ENCODE data around the gene ZSCAN22. TPM values are rescaled to one million over a fixed set of nuclear protein-coding genes. Genes with fewer than 3 reads are reported as not detected.

ZSCAN22 gene
- total and polyA plus RNA-seq, 2 of the 13 experiments (the other 11 are each of a cell fraction or from before 2014, with no cell fraction given): 2.5 to 3.5 TPM

DNA sequence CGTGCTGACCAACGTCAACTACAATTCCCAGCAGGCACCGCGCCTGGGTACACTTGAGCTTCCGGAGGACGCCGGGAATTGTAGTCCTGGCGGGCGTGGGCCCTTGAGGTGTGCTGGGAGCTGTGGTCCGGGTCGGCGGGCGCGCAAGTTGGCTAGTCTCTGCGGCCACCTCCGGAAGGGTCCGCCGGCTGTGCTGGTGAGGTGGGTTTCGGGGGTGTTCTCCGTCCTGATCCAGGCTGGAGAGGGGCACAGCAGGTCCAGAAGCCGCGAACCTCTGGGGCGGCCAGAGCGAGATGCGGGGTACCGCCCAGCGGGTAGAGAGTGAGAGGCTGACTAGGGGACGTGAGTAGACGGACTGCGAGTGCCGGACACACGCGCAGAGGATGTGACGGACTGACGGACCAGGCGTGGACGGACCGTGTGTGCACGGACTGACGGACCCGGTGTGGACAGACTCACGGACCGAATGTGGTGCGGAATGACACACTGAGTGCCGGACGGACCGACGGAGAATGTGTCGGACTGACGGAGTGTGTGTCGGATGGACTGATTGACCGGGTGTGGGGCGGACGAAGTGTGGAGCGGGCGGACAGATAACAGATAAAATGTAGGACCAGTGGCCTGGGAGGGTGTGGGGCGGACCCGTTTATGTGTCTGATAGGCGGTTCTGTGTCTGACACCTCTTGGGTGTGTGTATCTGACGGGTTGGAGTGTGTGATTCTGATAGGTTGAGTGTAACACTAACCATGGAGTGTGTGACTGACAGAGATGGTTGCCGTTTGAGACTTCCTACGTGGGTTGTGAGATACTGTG is at the start of gene ZSCAN22 (continued):
- TF ChIP-seq AFF4 (CRISPR knock-in tag; IDR thresholded peaks at IDR 0.05): no peak
- TF ChIP-seq KAT2B (IDR thresholded peaks at IDR 0.05; ENCODE audit: borderline replicate concordance, low read depth, low read length): no peak
- peak; percentile 28; the same call in 1 of the 2 replicates for TF ChIP-seq ZNF329 (CRISPR knock-in tag; IDR thresholded peaks at IDR 0.05; ENCODE audit: low read depth)
- TF ChIP-seq, protein P1, sequence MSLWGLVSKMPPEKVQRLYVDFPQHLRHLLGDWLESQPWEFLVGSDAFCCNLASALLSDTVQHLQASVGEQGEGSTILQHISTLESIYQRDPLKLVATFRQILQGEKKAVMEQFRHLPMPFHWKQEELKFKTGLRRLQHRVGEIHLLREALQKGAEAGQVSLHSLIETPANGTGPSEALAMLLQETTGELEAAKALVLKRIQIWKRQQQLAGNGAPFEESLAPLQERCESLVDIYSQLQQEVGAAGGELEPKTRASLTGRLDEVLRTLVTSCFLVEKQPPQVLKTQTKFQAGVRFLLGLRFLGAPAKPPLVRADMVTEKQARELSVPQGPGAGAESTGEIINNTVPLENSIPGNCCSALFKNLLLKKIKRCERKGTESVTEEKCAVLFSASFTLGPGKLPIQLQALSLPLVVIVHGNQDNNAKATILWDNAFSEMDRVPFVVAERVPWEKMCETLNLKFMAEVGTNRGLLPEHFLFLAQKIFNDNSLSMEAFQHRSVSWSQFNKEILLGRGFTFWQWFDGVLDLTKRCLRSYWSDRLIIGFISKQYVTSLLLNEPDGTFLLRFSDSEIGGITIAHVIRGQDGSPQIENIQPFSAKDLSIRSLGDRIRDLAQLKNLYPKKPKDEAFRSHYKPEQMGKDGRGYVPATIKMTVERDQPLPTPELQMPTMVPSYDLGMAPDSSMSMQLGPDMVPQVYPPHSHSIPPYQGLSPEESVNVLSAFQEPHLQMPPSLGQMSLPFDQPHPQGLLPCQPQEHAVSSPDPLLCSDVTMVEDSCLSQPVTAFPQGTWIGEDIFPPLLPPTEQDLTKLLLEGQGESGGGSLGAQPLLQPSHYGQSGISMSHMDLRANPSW (CRISPR knock-in tag; IDR thresholded peaks at IDR 0.05; ENCODE audit: borderline replicate concordance): peak; percentile 79; the same call in 1 of the 2 replicates
- TF ChIP-seq MED13 (CRISPR knock-in tag; IDR thresholded peaks at IDR 0.05): peak; percentile 83; the same call in 1 of the 2 replicates
- peak; percentile 43 for TF ChIP-seq TBL1XR1 (IDR thresholded peaks at IDR 0.05; ENCODE audit: borderline replicate concordance, low read length, partially characterized antibody)
- TF ChIP-seq REL (CRISPR knock-in tag; conservative IDR thresholded peaks at IDR 0.05): no peak
- peak; percentile 92 for TF ChIP-seq HINFP (CRISPR knock-in tag; IDR thresholded peaks at IDR 0.05; ENCODE audit: low read depth)
- TF ChIP-seq ZNF574 (CRISPR knock-in tag; IDR thresholded peaks at IDR 0.05): peak; percentile 97
- peak; percentile 88; the same call in 1 of the 2 replicates for TF ChIP-seq ZNF782 (CRISPR knock-in tag; IDR thresholded peaks at IDR 0.05; ENCODE audit: borderline replicate concordance)
- TF ChIP-seq ATF7-NPFF (CRISPR knock-in tag; IDR thresholded peaks at IDR 0.05; ENCODE audit: low read depth): no peak
- no peak for TF ChIP-seq ZSCAN22 (CRISPR knock-in tag; IDR thresholded peaks at IDR 0.05)
- no peak for TF ChIP-seq TCF12 (IDR thresholded peaks at IDR 0.05)
- TF ChIP-seq TCF12 (CRISPR knock-in tag; IDR thresholded peaks at IDR 0.05): no peak
- no peak for TF ChIP-seq SRSF4 (IDR thresholded peaks at IDR 0.05; ENCODE audit: low read depth, low read length, poor library complexity, severe bottlenecking)
